Vagina (tissue), 2 donors: ENCODE measurements around the gene PCYT1B.

ENCODE experiments used
- CTCF ChIP-seq, 3 experiments: fragments of 450-650 bp in 2 of 3; fragments of 200-600 bp in 1 of 3; sonication (generic) in 1 of 3; IDR thresholded peaks; one replicate each; pipeline ENCODE4 v1.5.1; 2017 to 2019; ENCODE audit warnings: antibody characterized with exemption in 3 of 3, mild to moderate bottlenecking in 2 of 3, moderate library complexity in 2 of 3
- POLR2A ChIP-seq, 2 donors: fragments of 450-650 bp; IDR thresholded peaks; one replicate each; pipeline ENCODE4 v1.6.1; 2017; ENCODE audit warnings: antibody characterized with exemption in 2 of 2, mild to moderate bottlenecking in 2 of 2, moderate library complexity in 2 of 2
- POLR2AphosphoS5 ChIP-seq, 2 donors: sonication (generic); formaldehyde crosslinking; IDR thresholded peaks; one replicate each; pipeline ENCODE4 v1.9.0; 2017; ENCODE audit warnings: antibody characterized with exemption in 2 of 2, mild to moderate bottlenecking in 2 of 2, low read depth in 1 of 2; ENCODE audit not compliant: insufficient read depth in 1 of 2

GRCh38 chrX:24515447-24515846 lies 131.7 kb downstream of the PCYT1B start:
- TF ChIP-seq CTCF (IDR thresholded peaks at IDR 0.05) = no peak
- TF ChIP-seq POLR2A (IDR thresholded peaks at IDR 0.05) = no peak
- TF ChIP-seq POLR2AphosphoS5 (IDR thresholded peaks at IDR 0.05; ENCODE audit: insufficient read depth in 1 of 2, low read depth in 1 of 2) = no peak
